PC-9 (cell line): ENCODE measurements around the gene RTN3. TPM values are rescaled to one million over a fixed set of nuclear protein-coding genes. Genes with fewer than 3 reads are reported as not detected.

ENCODE experiments used
- BruUV-seq: library from RNA; stranded (reverse); fragments of 400-500 nt; replicated peaks from 2 replicates; lab custom pipeline; 2021; lab: Mats Ljungman, UMichigan
- CTCF ChIA-PET: fragments of 300-600 bp; sonication (Branson Sonifier 250); formaldehyde crosslinking; loops from one replicate; lab custom pipeline; 2022; ENCODE audit warnings: antibody characterized with exemption; lab: Charles Lee
- POLR2A ChIA-PET: fragments of 300-600 bp; sonication (Branson Sonifier 250); formaldehyde crosslinking; loops from one replicate; lab custom pipeline; 2022; ENCODE audit warnings: antibody characterized with exemption; ENCODE audit not compliant: unreplicated experiment; lab: Charles Lee
- DNase-seq, 2 experiments: peaks; one replicate each; pipeline versions ENCODE4 v3.0.0 to v3.0.0-alpha.2; 2015 to 2022; ENCODE audit warnings: mixed read lengths in 1 of 2
- H2AFZ ChIP-seq: fragments of 200-600 bp; sonication (generic); 2 replicates; pipeline ENCODE4 v1.8.1; 2017; ENCODE audit warnings: antibody characterized with exemption
- H3F3A ChIP-seq: fragments of 200-600 bp; sonication (generic); 2 replicates; pipeline ENCODE4 v1.8.1; 2017; ENCODE audit warnings: antibody characterized with exemption, mild to moderate bottlenecking, low read depth; ENCODE audit not compliant: insufficient read depth
- H3K27ac ChIP-seq: fragments of 200-600 bp; sonication (generic); 2 replicates; pipeline ENCODE4 v1.6.1; 2016; ENCODE audit warnings: mixed run types
- H3K27me3 ChIP-seq: fragments of 200-600 bp; sonication (generic); 2 replicates; pipeline ENCODE4 v1.6.1; 2016; ENCODE audit warnings: low read depth, mixed run types; ENCODE audit not compliant: insufficient read depth
- H3K36me3 ChIP-seq: fragments of 200-600 bp; sonication (generic); 2 replicates; pipeline ENCODE4 v1.6.1; 2016; ENCODE audit warnings: low read depth, mixed run types
- H3K4me1 ChIP-seq: fragments of 200-600 bp; sonication (generic); replicated peaks from 2 replicates; pipeline ENCODE4 v1.6.1; 2016; ENCODE audit warnings: mixed run types; ENCODE audit not compliant: insufficient read depth
- H3K4me2 ChIP-seq: fragments of 200-600 bp; sonication (generic); 2 replicates; pipeline ENCODE4 v1.6.1; 2017; ENCODE audit warnings: mixed run types
- H3K4me3 ChIP-seq: fragments of 200-600 bp; sonication (generic); 2 replicates; pipeline ENCODE4 v1.6.1; 2016; ENCODE audit warnings: mixed run types
- H3K79me2 ChIP-seq: fragments of 200-600 bp; sonication (generic); 2 replicates; pipeline ENCODE4 v1.6.1; 2017; ENCODE audit warnings: low read depth, mixed run types
- H3K9me2 ChIP-seq: fragments of 200-600 bp; sonication (generic); 2 replicates; pipeline ENCODE4 v1.8.1; 2017; ENCODE audit warnings: mild to moderate bottlenecking; ENCODE audit not compliant: insufficient read depth
- H3K9me3 ChIP-seq: fragments of 200-600 bp; sonication (generic); 2 replicates; pipeline ENCODE4 v1.8.1; 2016; ENCODE audit warnings: low read depth; ENCODE audit not compliant: insufficient read depth
- H4K20me1 ChIP-seq: fragments of 200-600 bp; sonication (generic); 2 replicates; pipeline ENCODE4 v1.8.1; 2017; ENCODE audit not compliant: insufficient read depth
- CTCF ChIP-seq: fragments of 200-600 bp; sonication (generic); conservative IDR thresholded peaks from 2 replicates; pipeline ENCODE4 v1.6.1; 2017; ENCODE audit warnings: mixed run types, antibody characterized with exemption, mild to moderate bottlenecking, moderate library complexity
- EZH2 ChIP-seq: fragments of 200-600 bp; sonication (generic); IDR thresholded peaks from 2 replicates; pipeline ENCODE4 v1.8.0; 2017; ENCODE audit warnings: antibody characterized with exemption, low read depth
- intact Hi-C: fragments of 100-400 bp; cut with micrococcal nuclease; formaldehyde crosslinking; loops from one replicate; pipeline ENCODE4 v1.10.0; 2022; ENCODE audit not compliant: unreplicated experiment
- total RNA-seq: library from RNA; stranded (reverse); gene quantifications from 2 replicates; pipeline ENCODE4 v1.2.3, GENCODE V29; 2021

The RTN3 gene
- total RNA-seq, 1 experiment from 2014 or later, result 279 TPM

GRCh38 chr11:63775191-63775590 is 93.9 kb downstream of the RTN3 start:
- no peaks in the 10 kb centered on the region for H3K36me3 ChIP-seq
- ChIA-PET CTCF (no interaction called here), POLR2A (no interaction called here)
- H3K27ac ChIP-seq, result no peak overlapping the region
- H3K27me3 ChIP-seq, result no peaks in the 10 kb centered on the region
- no peak overlapping the region for H2AFZ ChIP-seq
- no peak overlapping the region for H3K4me3 ChIP-seq
- no peaks in the 10 kb centered on the region for H4K20me1 ChIP-seq
- H3K4me2 ChIP-seq, result no peak overlapping the region
- H3K9me3 ChIP-seq, result no peaks in the 10 kb centered on the region
- no peak for DNase-seq
- TF ChIP-seq EZH2, result no peak
- TF ChIP-seq CTCF, result no peak
- H3K4me1 ChIP-seq, result no peaks in the 10 kb centered on the region
- H3K9me2 ChIP-seq, result no peaks in the 10 kb centered on the region
- no TSS peak for BruUV-seq
- intact Hi-C loops, result no loop called here
- peaks cover 18% of the 10 kb centered on the region for H3F3A ChIP-seq
- H3K79me2 ChIP-seq, result no peaks in the 10 kb centered on the region

- H3K79me2 ChIP-seq, result no peaks in the 10 kb centered on the region
- no peak overlapping the region for H2AFZ ChIP-seq
- no peak for DNase-seq
- H3F3A ChIP-seq, result no peaks in the 10 kb centered on the region
- no peak overlapping the region for H3K27ac ChIP-seq
- H3K4me2 ChIP-seq, result no peak overlapping the region
- no peaks in the 10 kb centered on the region for H3K4me1 ChIP-seq
- TF ChIP-seq CTCF, result no peak
- TF ChIP-seq EZH2, result no peak
- no peaks in the 10 kb centered on the region for H4K20me1 ChIP-seq
- no peaks in the 10 kb centered on the region for H3K9me3 ChIP-seq
- H3K27me3 ChIP-seq, result no peaks in the 10 kb centered on the region
- ChIA-PET POLR2A (interaction anchor here (0.5 kb wide), 1 partner anchor 112 kb away, joined by 11 read pairs; no protein-coding TSS in a partner anchor), CTCF (interaction anchor here (0.5 kb wide), 3 partner anchors 23 to 131 kb away, joined by 4 to 11 read pairs (median 5); no protein-coding TSS in a partner anchor)
- BruUV-seq, result no TSS peak
- H3K9me2 ChIP-seq, result no peaks in the 10 kb centered on the region
- no peak overlapping the region for H3K4me3 ChIP-seq
- intact Hi-C loops, result no loop called here
- no peaks in the 10 kb centered on the region for H3K36me3 ChIP-seq
Observed at GRCh38 chr11:63779039-63779438, 97.7 kb downstream of the RTN3 start.

GRCh38 chr11:63782749-63783148 is 101.4 kb downstream of the RTN3 start:
- Histone ChIP-seq H3K4me1 (no peaks in the 10 kb centered on the region), H3K9me2 (no peaks in the 10 kb centered on the region), H3K4me3 (no peak overlapping the region), H3K79me2 (no peaks in the 10 kb centered on the region), H3K4me2 (no peak overlapping the region), H2AFZ (no peak overlapping the region), H4K20me1 (no peaks in the 10 kb centered on the region), H3K27ac (no peak overlapping the region), H3K36me3 (no peaks in the 10 kb centered on the region), H3K27me3 (no peaks in the 10 kb centered on the region), H3F3A (no peaks in the 10 kb centered on the region), H3K9me3 (no peaks in the 10 kb centered on the region)
- DNase-seq, result no peak
- intact Hi-C loops, result no loop called here
- no TSS peak for BruUV-seq
- POLR2A ChIA-PET, result interaction anchor here (0.6 to 1.0 kb wide), 3 partner anchors 24 to 1010 kb away, joined by 5 to 11 read pairs (median 5); no protein-coding TSS in a partner anchor
- CTCF ChIA-PET, result no interaction called here
- no peak for TF ChIP-seq CTCF
- no peak for TF ChIP-seq EZH2
